OCI-LY3 (cell line): ENCODE results near the gene AREL1.

ENCODE experiments used
- H2AFZ ChIP-seq: fragments of 200-600, 300-600 bp; shearing (Covaris generic); 2 replicates; pipeline ENCODE4 v1.6.0; 2014; ENCODE audit warnings: antibody characterized with exemption, low read depth, low read length
- H3K27ac ChIP-seq: fragments of 200-600, 300-600 bp; sonication (generic); 2 replicates; pipeline ENCODE4 v1.5.1; 2014; ENCODE audit warnings: mild to moderate bottlenecking, low read length, moderate library complexity, mixed read lengths
- H3K27me3 ChIP-seq: fragments of 200-600, 300-600 bp; sonication (generic); 2 replicates; pipeline ENCODE4 v1.6.1; 2014; ENCODE audit warnings: low read depth, low read length, mixed read lengths
- H3K36me3 ChIP-seq: fragments of 200-600, 300-600 bp; sonication (generic); replicated peaks from 2 replicates; pipeline ENCODE3; 2014; ENCODE audit warnings: low read depth, low read length, mixed read lengths
- H3K4me1 ChIP-seq: fragments of 300-600, 200-600 bp; sonication (generic); 2 replicates; pipeline ENCODE4 v1.6.1; 2014; ENCODE audit warnings: low read length, mixed read lengths
- H3K4me2 ChIP-seq: fragments of 200-600, 300-600 bp; sonication (generic); 2 replicates; pipeline ENCODE4 v1.6.1; 2014; ENCODE audit warnings: low read length, mixed read lengths
- H3K4me3 ChIP-seq: fragments of 300-600, 200-600 bp; sonication (generic); 2 replicates; pipeline ENCODE4 v1.5.1; 2014; ENCODE audit warnings: antibody characterized with exemption, mild to moderate bottlenecking, low read length, moderate library complexity
- H3K79me2 ChIP-seq: fragments of 300-600, 200-600 bp; shearing (Covaris generic); 2 replicates; pipeline ENCODE4 v1.6.1; 2014; ENCODE audit warnings: mild to moderate bottlenecking, low read length, mixed read lengths
- H3K9ac ChIP-seq: fragments of 300-600, 200-600 bp; shearing (Covaris generic); 2 replicates; pipeline ENCODE4 v1.6.0; 2014; ENCODE audit warnings: mild to moderate bottlenecking, low read length, moderate library complexity
- H3K9me3 ChIP-seq: fragments of 200-600, 300-600 bp; shearing (Covaris generic); 2 replicates; pipeline ENCODE4 v1.6.1; 2014; ENCODE audit warnings: low read length, mixed read lengths; ENCODE audit not compliant: insufficient read depth
- H4K20me1 ChIP-seq: fragments of 200-600, 300-600 bp; sonication (generic); 2 replicates; pipeline ENCODE4 v1.6.1; 2016; ENCODE audit warnings: low read length, mixed read lengths; ENCODE audit not compliant: insufficient read depth
- EZH2phosphoT487 ChIP-seq: fragments of 200-600 bp; shearing (Covaris generic); IDR thresholded peaks from 2 replicates; pipeline ENCODE4 v1.6.1; 2018; ENCODE audit warnings: antibody characterized with exemption, mixed run types, low read depth
- TF ChIP-seq, protein P1 (sequence below): fragments of 200-600, 300-600 bp; sonication (generic); IDR thresholded peaks from 2 replicates; pipeline ENCODE4 v1.5.1; 2014; ENCODE audit warnings: antibody characterized with exemption, low read length, low read depth

Gene AREL1

DNA sequence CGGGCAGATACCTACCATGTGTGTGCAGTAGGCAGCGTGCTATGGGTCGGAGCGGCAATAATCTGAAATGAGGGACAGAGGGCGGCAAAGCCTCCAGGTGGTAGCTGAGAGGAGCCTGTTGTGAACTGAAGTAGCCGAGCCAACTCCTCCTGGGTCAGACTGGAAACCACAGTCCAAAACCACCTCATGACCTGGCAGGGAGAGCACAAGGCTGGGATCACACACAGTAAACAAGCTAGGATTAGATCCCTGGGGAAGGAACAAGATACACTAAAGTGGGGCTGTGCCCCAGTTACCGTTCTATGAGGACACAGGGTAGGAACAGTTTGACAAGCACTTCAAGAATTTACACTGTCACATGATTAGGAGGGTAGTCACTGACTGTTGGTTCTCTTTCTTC, 49.0 kb downstream of the AREL1 start:
- no peaks in the 10 kb centered on the region for H3K79me2 ChIP-seq
- H3K36me3 ChIP-seq = peaks cover 43% of the 10 kb centered on the region
- H3K27ac ChIP-seq = no peak overlapping the region
- H3K4me3 ChIP-seq = no peak overlapping the region
- no peaks in the 10 kb centered on the region for H3K27me3 ChIP-seq
- H4K20me1 ChIP-seq = no peaks in the 10 kb centered on the region
- H3K4me1 ChIP-seq = no peaks in the 10 kb centered on the region
- H3K9me3 ChIP-seq = no peaks in the 10 kb centered on the region
- no peak overlapping the region for H3K9ac ChIP-seq
- H3K4me2 ChIP-seq = no peak overlapping the region
- H2AFZ ChIP-seq = no peak overlapping the region
- no peak for TF ChIP-seq EZH2phosphoT487
- TF ChIP-seq, protein P1, sequence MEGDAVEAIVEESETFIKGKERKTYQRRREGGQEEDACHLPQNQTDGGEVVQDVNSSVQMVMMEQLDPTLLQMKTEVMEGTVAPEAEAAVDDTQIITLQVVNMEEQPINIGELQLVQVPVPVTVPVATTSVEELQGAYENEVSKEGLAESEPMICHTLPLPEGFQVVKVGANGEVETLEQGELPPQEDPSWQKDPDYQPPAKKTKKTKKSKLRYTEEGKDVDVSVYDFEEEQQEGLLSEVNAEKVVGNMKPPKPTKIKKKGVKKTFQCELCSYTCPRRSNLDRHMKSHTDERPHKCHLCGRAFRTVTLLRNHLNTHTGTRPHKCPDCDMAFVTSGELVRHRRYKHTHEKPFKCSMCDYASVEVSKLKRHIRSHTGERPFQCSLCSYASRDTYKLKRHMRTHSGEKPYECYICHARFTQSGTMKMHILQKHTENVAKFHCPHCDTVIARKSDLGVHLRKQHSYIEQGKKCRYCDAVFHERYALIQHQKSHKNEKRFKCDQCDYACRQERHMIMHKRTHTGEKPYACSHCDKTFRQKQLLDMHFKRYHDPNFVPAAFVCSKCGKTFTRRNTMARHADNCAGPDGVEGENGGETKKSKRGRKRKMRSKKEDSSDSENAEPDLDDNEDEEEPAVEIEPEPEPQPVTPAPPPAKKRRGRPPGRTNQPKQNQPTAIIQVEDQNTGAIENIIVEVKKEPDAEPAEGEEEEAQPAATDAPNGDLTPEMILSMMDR = no peak

DNA sequence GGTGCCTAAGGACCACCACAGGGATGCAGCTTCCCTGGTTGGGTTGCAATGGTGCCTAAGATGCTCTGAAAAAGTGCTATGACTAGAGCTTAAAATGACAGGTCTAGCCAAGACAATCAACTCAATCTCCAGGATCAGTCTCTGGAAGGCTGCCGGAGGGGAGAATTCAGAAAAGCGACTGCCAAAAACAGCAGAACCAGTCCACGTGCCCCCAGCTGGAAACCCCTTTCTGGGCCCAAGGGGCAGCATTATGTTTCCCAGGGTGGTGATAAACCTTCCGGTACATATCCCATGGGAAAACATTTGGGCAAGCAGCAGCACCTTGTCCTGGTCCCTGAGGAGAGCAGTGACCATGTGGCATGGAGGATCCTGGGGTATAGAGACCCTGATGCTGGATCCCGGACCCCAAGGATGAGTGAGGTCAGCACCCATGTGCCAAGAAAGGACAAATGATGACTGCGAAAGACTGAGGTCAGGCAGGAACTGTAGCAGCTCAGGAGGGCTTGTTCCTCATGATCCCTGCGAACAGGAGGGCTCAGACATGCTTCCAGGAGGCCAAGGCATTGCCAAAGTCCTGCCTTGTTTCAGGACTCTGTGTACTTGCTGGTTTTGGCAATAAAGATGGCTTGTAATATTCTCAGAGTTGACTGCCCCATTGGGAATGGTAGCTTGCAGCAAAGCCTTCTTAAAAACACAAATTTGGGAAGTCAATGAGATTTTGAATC, 51.0 kb downstream of the AREL1 start:
- H3K4me1 ChIP-seq = no peaks in the 10 kb centered on the region
- H3K4me3 ChIP-seq = no peak overlapping the region
- no peak for TF ChIP-seq EZH2phosphoT487
- TF ChIP-seq, protein P1 = no peak
- no peak overlapping the region for H3K27ac ChIP-seq
- no peak overlapping the region for H2AFZ ChIP-seq
- H3K4me2 ChIP-seq = no peak overlapping the region
- peaks cover 30% of the 10 kb centered on the region for H3K36me3 ChIP-seq
- H3K79me2 ChIP-seq = no peaks in the 10 kb centered on the region
- no peak overlapping the region for H3K9ac ChIP-seq
- H3K27me3 ChIP-seq = no peaks in the 10 kb centered on the region
- H4K20me1 ChIP-seq = no peaks in the 10 kb centered on the region
- H3K9me3 ChIP-seq = no peaks in the 10 kb centered on the region

DNA sequence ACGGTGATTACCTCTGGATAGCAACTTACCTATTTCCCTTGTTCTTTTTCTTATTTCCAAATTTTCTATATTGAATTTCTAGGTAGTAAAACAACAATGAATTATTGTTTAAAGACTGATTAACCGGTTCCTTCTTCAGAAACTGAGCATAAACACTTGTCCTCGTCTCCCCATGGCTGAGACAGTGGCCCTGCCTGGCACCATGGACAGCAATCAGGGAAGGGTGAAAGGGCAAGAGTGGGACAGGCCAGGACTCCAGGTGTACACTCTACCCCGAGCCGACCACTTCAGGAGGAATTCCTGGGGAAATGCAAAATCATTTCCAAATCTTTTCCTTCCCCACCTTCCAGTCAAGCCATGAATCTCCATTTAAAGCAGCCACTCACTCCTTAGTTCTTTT, 52.0 kb downstream of the AREL1 start:
- Histone ChIP-seq H3K79me2 (no peaks in the 10 kb centered on the region), H3K4me2 (no peak overlapping the region), H3K9ac (no peak overlapping the region), H2AFZ (no peak overlapping the region), H3K4me1 (no peaks in the 10 kb centered on the region), H3K9me3 (no peaks in the 10 kb centered on the region), H3K27me3 (no peaks in the 10 kb centered on the region), H3K4me3 (no peak overlapping the region), H3K36me3 (peaks cover 33% of the 10 kb centered on the region), H3K27ac (no peak overlapping the region), H4K20me1 (no peaks in the 10 kb centered on the region)
- TF ChIP-seq, protein P1 = no peak
- no peak for TF ChIP-seq EZH2phosphoT487

DNA sequence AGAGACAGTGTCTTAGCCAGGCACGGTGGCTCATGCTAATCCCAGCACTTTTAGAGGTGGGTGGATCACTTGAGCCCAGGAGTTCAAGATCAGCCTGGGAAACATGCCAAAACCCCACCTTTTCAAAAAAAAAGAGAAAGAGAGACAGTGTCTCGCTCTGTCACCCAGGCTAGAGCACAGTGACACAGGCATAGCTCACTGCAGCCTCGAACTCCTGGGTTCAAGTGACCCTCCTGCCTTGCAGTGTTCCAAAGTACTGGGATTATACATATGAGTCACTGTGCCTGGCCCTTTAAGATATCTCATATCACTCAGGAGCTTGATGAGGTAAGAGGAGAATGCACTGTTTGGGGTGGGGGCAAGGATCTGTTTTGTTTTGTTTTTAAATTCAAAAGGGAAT, 52.7 kb downstream of the AREL1 start:
- Histone ChIP-seq H3K27ac (no peak overlapping the region), H3K4me1 (no peaks in the 10 kb centered on the region), H2AFZ (no peak overlapping the region), H3K27me3 (no peaks in the 10 kb centered on the region), H4K20me1 (no peaks in the 10 kb centered on the region), H3K9me3 (no peaks in the 10 kb centered on the region), H3K9ac (no peak overlapping the region), H3K36me3 (peaks cover 30% of the 10 kb centered on the region), H3K4me3 (no peak overlapping the region), H3K79me2 (no peaks in the 10 kb centered on the region), H3K4me2 (no peak overlapping the region)
- TF ChIP-seq, protein P1 = no peak
- TF ChIP-seq EZH2phosphoT487 = no peak
